ENCODE measurements around the gene COL28A1.

Gene COL28A1

GRCh38 chr7:7573701-7574100 is 38.0 kb upstream of the COL28A1 start:
- TF ChIP-seq CTCF (IDR thresholded peaks at IDR 0.05) = no peak

GRCh38 chr7:7570584-7570983 is 34.9 kb upstream of the COL28A1 start:
- TF ChIP-seq CTCF (IDR thresholded peaks at IDR 0.05) = no peak

GRCh38 chr7:7569615-7570014 is 33.9 kb upstream of the COL28A1 start:
- TF ChIP-seq CTCF (IDR thresholded peaks at IDR 0.05) = no peak

- TF ChIP-seq CTCF (IDR thresholded peaks at IDR 0.05) = no peak
Measured at GRCh38 chr7:7569081-7569527, 33.4 kb upstream of the COL28A1 start.

- no peak for TF ChIP-seq CTCF (IDR thresholded peaks at IDR 0.05)
Measured at GRCh38 chr7:7568553-7568952, 32.9 kb upstream of the COL28A1 start.

- TF ChIP-seq CTCF (IDR thresholded peaks at IDR 0.05) = no peak
Measured at GRCh38 chr7:7567898-7568531, 32.3 kb upstream of the COL28A1 start.

GRCh38 chr7:7566651-7567611 is 31.3 kb upstream of the COL28A1 start, which contains the start of gene MIOS:
TSS of gene MIOS (plus strand) at chr7:7566884. CDS start at chr7:7572476, 5,592 bp downstream.
- no peak for TF ChIP-seq CTCF (IDR thresholded peaks at IDR 0.05)
